HG02678 (cell line): ENCODE data around the gene GPS1.

Experiments
- ATAC-seq: cut with Tn5 transposase; IDR thresholded peaks from one replicate; pipeline ENCODE4 v1.9.1; 2021; ENCODE audit warnings: mild to moderate bottlenecking, moderate library complexity; ENCODE audit not compliant: unreplicated experiment

Gene GPS1

GRCh38 chr17:82076018-82076784 lies 24.5 kb downstream of the GPS1 start:
- ATAC-seq: no peak

- ATAC-seq: no peak
These were observed 25.3 kb downstream of the GPS1 start for GRCh38 chr17:82076785-82077591.

GRCh38 chr17:82077617-82078358 lies 26.1 kb downstream of the GPS1 start:
- ATAC-seq: no peak

DNA sequence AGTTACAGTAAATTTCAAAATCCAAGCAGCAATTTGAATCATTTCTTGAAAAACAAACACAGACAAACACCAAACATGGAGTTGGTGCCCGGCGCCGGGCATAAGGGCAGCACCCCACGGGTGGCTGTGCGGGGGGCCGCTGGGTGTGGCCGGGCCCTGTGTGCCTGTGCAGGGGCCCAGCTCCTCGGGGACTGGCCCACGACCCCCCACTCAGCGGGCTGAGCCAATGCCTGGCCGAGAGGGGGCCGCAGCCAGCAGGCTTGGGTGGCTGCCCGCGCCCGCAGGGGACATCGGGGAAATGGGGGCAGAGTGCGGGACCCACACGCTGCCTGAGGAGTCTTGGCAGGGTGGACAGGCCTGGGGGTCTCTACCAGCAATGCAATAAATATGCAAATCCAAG lies 26.7 kb downstream of the GPS1 start:
- ATAC-seq: no peak

GRCh38 chr17:82079001-82079677 lies 27.4 kb downstream of the GPS1 start:
- ATAC-seq: no peak

GRCh38 chr17:82080048-82080788 lies 28.5 kb downstream of the GPS1 start:
- ATAC-seq: no peak

- no peak for ATAC-seq
These were observed 29.2 kb downstream of the GPS1 start for GRCh38 chr17:82080789-82081464.

GRCh38 chr17:82081546-82081945 lies 29.8 kb downstream of the GPS1 start:
- ATAC-seq: no peak

DNA sequence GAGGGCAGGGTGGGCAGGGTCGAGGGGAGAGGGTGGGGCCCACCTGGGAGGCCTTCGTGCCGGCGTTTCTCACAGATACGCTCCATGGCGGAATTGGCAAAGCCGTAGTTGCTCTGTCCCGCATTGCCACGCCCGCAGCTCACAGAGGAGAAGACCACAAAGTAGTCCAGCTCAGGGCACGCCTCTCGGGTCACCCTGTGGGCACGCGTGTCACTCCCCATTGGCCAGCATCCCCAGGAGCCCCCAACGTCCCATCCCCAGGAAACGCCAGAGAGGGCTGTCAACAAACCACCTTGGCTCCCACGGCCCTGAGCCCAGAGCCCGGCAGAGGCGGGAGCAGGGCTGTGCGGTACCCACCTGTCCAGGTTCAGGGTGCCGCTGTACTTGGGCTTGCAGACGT lies 30.3 kb downstream of the GPS1 start:
- no peak for ATAC-seq

DNA sequence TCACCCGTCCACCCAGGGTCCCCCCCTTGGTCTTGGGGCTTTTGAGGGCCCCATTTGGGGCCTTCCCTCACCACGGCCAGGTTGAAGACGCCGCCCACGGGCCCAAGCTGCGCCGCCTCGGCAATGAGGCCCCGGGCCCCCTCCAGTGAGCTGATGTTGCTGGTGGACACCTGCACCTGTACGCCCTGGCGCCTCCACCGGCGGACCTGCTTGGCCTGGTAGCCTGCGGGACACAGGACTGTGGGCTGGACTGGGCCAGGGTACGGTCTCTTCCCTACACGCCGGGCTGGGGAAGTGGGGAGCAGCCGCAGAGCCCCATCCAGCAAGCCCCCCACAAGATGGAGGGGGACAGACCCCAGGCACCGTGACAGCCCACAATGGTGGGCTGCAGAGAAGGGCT lies 30.8 kb downstream of the GPS1 start:
- no peak for ATAC-seq

DNA sequence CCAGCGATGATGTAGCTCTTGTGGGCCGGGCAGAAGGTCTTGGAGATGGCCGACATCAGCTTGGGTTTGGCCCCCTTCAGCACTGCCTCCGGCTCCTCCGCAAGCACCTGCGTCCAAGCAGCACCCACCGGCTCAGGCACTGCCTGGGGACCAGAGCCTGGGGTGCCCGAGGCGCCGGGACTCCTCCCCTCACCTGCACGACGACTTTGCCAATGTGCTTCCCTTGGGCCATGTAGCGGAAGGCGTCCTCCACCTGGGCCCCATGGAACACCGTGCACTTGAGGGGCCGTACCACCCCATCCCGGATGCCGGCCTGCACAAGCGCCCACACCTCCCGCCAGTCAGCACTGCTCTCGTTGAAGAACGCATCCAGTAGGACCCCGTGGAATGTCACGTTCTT lies 31.3 kb downstream of the GPS1 start:
- no peak for ATAC-seq

GRCh38 chr17:82083533-82084359 lies 32.0 kb downstream of the GPS1 start:
- ATAC-seq: no peak

DNA sequence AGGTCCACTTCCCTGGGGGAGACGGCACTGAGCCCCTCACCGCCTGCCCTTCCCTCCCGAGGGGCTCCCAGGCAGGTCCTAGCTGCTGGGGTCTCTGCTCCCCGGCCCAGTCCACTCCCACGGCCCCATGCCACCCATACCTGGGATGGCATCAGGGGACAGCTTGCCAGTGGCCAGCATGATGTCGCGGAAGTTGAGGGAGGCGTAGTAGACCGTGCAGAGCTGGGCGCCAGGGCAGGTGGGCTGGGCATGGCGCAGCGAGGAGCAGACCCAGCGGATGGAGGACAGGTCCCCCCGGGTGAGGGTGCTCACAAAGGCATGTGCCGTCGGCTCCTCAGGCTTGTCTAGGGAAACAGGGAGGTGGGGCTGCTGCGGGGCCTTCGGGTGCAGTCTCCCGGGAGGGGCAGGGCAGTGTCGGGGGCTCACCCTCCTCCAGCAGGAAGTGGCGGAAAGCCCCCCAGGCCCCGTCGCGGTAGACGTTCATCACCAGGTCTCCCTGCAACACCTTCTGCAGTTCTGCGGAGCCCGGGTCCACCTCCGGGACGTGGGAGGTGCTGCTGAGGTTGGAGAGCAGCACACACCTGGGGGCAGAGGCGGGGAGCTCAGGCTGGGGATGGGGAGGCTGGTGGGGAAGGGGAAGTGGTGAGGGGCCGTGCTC lies 32.8 kb downstream of the GPS1 start:
- no peak for ATAC-seq

DNA sequence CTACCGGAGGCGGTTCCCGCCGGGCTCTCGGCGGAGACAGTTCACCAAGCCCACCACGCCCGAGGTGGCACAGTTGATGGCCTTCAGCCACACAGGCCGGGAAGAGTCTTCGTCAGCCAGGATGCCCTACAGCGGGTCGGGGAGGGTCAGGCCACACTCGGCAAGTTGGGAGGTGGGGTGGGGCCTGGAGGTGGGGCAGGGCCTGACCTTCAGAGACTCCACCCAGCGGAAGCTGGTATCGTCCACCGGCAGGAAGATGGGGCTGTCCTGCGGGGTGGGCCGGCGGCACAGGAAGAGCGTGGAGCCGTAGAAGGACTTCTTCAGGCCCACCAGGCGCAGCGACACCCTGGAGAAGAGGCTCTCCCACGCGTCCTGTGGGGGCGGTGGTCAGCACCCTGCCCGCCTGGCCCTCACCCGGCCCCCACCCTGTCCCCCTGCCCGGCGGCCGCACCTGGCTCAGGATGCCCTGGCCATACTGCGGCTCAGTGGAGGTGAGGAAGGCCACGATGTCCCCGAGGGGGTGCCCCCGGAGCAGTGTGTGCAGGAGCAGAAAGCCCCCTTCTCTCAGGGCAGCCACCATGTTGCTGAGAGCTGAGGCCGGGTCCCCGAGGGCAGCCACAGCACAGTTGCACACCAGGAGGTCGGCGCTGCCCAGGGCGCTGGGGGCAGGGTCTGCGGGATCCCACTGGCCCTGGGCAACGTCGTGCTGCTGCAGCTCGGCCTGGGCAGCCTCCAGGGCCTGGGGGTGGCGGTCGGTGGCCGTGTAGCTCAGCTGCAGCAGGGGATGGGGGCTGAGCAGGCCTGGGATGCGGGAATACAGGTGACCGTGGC lies 33.5 kb downstream of the GPS1 start:
- no peak for ATAC-seq

DNA sequence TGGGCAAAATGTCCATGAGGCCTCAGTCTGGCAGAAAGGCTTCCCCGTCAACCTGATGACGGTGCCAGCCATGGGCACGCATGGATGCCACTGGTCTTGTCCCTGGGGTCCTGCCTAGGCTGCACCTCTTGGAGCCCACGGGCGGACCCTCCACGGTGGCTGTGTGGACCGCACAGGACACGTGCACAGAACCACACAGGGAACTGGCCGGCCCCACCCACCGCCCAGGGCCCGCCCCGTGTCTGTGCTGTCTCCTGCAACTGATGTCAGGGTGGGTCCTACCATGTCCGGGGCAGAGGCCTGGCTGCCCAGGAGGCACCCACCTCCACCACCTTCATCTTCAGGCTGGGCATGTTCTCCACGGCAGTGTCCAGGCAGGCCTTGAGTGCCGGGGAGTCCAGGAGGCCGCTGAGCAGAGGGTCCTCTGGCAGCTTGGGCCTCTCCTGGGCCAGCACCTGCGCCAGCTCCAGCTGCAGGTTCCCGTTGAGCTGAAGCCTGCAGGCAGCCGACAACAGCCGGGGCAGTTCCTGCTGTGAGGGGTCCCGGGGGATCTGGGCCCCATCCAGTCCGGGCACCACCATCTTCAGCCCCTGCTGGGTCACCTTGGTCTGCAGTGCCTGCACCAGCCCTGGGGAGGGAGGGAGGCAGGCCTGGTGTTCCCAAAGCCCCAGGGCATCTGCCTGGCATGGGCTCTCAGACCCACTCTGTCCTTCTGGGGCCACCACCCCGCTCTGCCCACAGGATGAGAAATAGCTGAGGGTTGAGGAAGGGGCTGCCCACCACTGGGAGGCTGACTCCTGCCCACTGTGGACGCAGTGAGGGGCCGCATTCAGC lies 34.5 kb downstream of the GPS1 start:
- no peak for ATAC-seq
